GM12878 (cell line): Measurements from ENCODE around the gene OSBPL2.

Experiments used
- BHLHE40 ChIP-seq, 2 experiments: fragments of 450-650 bp in 1 of 2; IDR thresholded peaks; 2 replicates each; pipeline ENCODE4 v1.6.1; 2011 to 2017; ENCODE audit warnings: low read depth in 2 of 2, borderline replicate concordance in 1 of 2, improper control_type of control experiment in 1 of 2, low read length in 1 of 2, mild to moderate bottlenecking in 1 of 2
- PAX5 ChIP-seq: IDR thresholded peaks from 2 replicates; pipeline ENCODE4 v1.6.1; 2011; ENCODE audit warnings: low read depth, low read length, borderline replicate concordance
- POLR2A ChIP-seq: IDR thresholded peaks from 2 replicates; pipeline ENCODE4 v1.6.1; 2011; ENCODE audit warnings: low read depth, mild to moderate bottlenecking, low read length

DNA sequence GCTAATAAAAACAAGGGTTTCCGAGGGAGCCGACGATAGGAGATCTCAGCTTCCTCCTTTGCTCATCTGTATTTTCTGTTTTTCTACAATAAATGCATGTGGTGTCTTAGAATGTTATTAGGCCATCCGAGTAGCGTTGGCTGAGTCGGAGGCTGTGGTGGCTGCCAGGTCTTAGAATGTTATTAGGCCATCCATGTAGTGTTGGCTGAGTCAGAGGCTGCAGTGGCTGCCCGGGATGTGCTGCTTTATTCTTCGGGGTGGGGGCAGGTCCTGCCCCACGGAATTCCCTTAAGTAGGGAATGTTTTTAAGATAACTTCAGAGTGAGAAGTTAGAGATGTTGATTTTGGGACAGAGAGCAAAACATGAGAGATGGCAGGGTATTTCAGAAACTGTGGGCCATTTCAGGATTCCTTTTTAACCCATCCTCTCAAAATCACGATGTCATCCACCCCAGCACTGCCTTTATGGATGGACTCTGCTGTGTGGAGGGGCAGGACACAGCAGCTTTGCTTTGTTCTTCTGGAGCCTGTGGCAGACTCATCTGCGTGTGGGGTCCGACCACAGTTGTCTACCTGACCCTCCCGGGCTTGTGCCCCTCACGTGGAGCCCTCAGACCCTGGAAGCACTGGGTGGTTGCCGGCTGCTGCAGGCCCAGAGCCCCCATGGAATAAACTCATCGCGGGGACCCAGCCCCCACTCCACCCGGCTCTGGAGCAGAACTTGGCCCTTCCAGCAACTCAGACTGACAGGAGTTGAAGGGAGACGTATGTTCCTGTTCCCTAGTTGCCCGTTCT lies 20.4 kb downstream of the OSBPL2 start:
- TF ChIP-seq PAX5 (no peak), POLR2A (no peak), BHLHE40 (IDR thresholded peaks at IDR 0.05; ENCODE audit: borderline replicate concordance in 1 of 2, low read depth in 2 of 2, low read length in 1 of 2) (no peak)
